HG03521 (cell line): ENCODE results near the gene ELMO3.
A peak's percentile ranks its signal among the peaks of the same experiment; 100 is the strongest.

Source experiments
- ATAC-seq: cut with Tn5 transposase; IDR thresholded peaks from one replicate; pipeline ENCODE4 v1.9.1; 2021; ENCODE audit warnings: mild to moderate bottlenecking, moderate library complexity; ENCODE audit not compliant: unreplicated experiment

ELMO3 gene

GRCh38 chr16:67215706-67216105, 16.8 kb downstream of the ELMO3 start:
- ATAC-seq, result no peak

DNA sequence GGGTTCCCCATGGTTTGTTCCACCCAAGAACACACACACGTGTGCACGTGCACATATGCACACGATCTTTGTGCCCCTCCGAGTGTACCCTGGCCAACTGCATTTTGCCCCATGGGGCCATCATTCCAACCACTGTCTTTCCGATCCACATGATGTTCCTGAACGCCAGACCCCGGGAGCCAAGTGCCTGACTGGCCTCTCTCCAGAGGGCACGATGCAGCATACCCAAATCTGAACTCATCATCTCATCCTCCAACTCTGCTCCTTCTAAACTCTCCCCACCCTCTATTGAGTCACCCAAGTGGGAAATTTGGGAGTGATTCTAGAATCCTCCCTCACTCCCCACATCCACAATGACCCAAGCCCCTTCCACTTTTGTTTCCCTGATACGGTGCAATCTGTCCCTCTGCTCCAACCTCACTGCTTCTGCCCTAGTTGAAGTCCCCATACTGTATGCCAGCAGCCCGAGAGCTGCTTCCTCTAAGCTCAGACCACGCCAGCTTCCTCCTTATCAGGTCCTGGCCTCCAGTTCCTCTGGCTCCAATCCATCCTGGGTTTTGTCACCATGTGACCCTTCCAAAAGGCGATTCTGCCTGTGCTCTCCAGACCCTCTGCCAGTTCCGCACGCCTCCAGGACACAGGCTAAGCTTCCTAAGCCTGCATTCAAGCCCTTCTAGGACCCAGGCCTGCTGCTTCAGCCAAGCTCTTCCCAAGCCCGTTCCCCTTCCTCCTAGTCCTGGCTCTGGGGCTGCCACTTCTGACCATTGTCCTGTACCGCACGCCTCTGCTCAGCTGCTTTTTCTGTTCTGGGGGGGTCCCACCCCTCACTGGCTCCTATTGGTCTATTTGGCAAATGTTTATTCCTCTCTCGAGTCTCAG, 17.9 kb downstream of the ELMO3 start:
- no peak for ATAC-seq

- no peak for ATAC-seq
These were observed 25.1 kb downstream of the ELMO3 start for GRCh38 chr16:67223992-67224391.

- ATAC-seq, result no peak
These were observed 27.4 kb downstream of the ELMO3 start for GRCh38 chr16:67226295-67226803.

- ATAC-seq, result peak; percentile 95
These were observed 28.1 kb downstream of the ELMO3 start, which contains the start of gene TMEM208 for GRCh38 chr16:67226804-67227566. Gene TMEM208 (plus strand): TSS chr16:67227130. CDS start chr16:67227219, 89 bp downstream.

DNA sequence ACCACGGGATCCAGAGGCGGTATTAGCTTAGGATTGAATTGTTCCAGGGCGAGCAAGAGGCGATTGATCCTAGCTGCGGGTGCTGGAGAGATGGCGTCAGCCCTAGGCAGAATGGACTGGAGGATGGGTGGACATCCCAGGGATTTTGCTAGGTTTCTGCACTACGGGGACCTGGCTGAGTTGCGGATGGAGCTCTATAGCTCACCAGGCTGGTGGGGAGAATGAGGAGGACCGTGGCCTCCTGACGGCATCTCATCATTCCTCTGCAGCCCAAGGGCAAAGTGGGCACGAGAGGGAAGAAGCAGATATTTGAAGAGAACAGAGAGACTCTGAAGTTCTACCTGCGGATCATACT, 28.6 kb downstream of the ELMO3 start:
- no peak for ATAC-seq

GRCh38 chr16:67228034-67228785, 29.3 kb downstream of the ELMO3 start:
- no peak for ATAC-seq

DNA sequence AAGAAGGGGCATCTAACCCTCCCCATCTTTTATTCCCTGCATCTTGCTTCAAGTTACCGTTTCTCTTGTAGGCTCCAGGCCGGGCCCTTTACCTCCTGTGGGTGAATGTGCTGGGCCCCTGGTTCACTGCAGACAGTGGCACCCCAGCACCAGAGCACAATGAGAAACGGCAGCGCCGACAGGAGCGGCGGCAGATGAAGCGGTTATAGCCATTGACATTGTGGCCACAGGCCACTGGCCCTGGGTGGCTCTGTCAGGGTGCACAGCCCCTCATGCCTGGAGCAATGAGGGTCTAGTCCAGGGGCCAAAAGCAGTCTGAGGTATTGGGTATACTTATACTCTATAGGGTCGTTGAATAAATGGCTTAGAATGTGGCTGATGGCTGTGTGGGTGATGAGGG, 30.0 kb downstream of the ELMO3 start:
- no peak for ATAC-seq

GRCh38 chr16:67229906-67230808, 31.2 kb downstream of the ELMO3 start:
- ATAC-seq, result no peak

GRCh38 chr16:67230809-67231660, 32.1 kb downstream of the ELMO3 start:
- ATAC-seq, result no peak

DNA sequence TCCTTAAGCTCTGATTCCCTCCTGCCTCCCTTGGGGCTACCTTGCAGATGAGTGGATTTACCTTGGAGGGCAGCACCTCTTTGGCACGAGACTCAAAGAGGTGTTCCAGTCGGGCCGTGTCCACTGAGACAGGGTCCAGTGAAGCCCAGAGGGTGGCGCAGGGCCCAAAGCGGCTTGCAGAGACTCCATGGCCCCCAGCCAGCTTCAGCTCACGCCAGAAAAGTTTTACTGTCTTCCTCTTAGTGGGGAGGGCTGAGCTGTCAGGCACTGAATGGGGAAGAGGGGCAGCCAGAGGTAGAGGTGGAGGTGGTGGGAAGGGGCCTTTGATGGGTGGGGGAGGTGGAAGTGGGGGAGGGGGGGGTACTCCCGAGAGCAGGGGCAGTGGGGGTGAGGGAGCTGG, 34.7 kb downstream of the ELMO3 start:
- ATAC-seq, result no peak

DNA sequence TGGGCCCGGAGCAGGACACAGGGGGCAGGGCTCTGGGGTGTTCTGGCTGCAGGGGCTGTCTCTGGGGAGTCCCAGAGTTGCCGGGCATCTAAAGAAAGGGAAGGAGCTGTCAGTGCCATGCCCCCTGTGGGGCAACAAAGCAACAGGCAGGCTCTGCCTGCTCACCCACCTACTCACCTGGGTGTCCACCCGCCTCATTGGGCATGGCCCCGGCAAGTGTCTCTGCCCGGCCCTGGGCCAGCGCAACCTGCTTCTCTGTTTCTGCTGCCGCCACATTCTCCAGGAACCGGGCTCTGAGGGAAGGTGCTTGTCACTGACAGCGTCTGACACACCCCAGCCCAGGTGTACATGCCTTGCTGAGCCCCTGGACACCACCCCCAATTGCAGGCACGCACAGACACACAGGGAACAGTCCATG, 35.3 kb downstream of the ELMO3 start:
- ATAC-seq, result no peak

GRCh38 chr16:67235816-67236562, 37.1 kb downstream of the ELMO3 start:
- no peak for ATAC-seq

- ATAC-seq, result no peak
These were observed 37.8 kb downstream of the ELMO3 start for GRCh38 chr16:67236563-67237395.

GRCh38 chr16:67237396-67238277, 38.7 kb downstream of the ELMO3 start:
- ATAC-seq, result no peak

DNA sequence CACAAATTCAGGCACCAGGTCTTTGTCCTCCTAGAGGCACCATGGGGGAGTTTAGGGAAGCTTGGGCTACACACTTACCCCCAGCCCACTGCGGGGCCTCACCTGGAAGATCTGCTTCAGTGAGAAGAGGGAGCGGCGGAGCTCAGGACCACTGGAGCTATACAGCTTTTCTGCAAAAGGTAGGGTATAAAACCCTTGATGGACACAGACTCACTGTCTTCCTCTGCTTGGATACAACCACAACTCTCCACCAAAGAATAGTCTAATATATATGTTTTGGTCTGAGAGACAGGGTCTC, 39.3 kb downstream of the ELMO3 start:
- ATAC-seq, result no peak
